CD4-positive, alpha-beta T cell treated with Interleukin-15 for 4 hours (primary cell): ENCODE results near the gene SFXN5.

ENCODE experiments used
- DNase-seq: peaks from one replicate; pipeline ENCODE4 v3.0.0-alpha.2; 2020; ENCODE audit warnings: low spot score

SFXN5 gene

DNA sequence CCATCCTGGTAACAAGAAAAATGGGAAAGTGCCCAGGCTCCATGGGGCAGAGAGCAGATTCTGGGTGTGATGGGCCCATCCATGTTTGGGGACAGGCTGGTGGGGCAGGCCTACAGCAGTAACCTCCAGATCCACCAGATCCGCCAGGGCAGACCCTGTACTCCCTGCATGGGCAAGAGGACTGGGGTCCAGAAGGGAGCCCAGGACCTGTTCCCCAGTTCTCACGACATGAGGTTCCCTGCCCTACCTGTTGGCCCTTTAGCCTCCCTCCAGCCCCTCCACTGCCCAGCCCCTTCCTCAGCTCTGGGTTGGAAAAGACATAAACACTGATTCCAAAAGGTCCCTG lies 115.5 kb downstream of the SFXN5 start:
- DNase-seq: no peak

DNA sequence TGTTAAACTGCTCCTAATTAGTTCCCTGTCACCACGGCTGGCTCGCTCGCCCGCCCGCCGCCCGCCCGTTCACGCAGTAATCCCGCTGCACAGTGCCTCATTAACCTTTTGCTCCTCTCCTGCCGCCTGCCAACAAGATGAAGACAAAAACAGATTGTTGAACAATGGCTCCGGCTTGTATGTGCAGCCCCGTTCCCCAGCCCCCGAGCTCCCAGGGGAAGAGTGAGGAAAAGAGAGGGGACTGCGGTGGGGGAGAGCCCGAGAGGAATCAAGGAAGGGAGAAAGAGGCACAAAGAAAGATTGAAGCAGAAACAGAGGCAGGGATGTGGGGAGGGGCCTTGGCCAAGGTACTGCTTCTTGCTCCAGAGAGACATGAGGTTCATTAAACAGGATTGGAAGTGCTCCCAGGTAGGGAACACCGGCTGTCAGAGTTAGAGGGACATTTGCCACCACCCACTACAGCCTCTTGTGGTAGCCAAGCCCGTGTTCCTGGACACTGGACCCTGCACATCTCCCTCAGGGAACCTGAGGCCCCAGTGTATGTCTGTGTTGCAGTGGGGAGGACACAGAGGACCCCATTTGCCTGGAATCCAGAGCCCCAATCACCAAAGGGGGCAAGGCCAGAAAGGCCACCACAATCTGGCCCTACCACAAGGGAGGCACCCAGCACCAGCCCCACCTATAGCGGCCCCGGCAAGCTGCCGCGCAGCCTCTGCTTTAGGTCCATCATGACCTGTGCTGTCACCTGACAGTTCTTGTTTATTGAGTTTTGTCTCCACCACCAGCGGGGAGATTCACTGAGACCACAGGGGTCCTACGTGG lies 116.1 kb downstream of the SFXN5 start:
- DNase-seq: no peak

DNA sequence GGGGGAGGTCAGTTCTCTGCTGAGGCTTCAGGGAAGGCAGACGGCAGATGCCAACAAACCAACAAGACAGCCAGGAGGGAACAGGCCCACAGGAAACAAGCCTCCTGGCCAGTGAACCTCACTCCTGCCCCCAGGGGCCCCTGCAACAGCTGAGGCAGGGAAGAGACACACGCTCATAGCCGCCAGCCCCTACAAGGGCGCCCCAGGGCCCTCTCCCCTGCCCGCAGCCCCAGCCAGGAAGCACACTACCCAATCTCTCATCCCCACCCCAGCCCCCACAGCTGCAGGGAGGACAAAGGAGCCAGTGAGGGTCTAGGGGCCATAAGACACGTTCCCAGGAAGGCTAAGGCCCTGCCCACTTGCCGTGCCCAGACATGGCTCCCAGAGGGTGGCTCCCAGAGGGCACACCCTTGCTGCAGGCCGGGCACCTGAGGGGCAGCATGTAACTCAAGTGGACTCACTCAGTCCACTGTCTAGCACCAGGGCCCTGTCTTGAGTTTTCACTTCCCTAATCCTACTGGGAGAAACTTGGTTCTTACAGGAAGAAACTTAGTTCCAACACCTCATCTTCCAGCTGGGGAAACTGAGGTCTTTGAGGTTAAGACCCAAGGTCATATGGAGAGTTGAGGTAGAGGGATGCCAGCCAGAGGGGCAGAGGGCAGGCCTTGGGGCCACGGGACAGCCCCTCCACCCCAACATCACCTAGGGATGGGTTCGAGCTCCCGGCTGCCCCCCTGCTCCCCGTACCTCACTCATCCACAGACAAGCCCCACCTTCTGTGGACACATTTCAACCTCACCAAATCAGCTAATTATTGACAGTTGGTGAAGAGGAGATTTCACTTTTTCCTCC lies 116.9 kb downstream of the SFXN5 start:
- no peak for DNase-seq

- DNase-seq: peak; percentile 31
Observed at GRCh38 chr2:72953976-72954375, 117.5 kb downstream of the SFXN5 start.

DNA sequence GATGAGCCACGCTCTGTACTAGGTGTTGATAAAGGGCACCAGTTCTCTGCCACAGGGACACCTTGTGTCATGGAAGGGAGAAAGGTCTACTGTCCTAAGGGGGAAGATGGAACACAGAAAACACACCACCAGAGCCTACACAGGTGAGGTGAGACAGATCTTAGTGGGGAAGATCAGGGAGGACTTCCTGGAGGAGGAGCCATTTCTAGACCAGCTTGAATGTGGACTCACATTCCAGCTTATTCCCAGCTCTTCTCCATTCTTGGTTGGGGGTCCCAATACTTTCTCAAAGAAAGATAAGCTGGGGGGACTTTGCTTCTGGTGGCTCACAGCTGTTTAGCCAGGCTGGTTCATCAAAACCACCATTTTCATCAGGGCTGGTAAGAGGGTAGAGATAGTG lies 118.0 kb downstream of the SFXN5 start:
- no peak for DNase-seq

GRCh38 chr2:72952961-72953360 lies 118.6 kb downstream of the SFXN5 start:
- DNase-seq: no peak

DNA sequence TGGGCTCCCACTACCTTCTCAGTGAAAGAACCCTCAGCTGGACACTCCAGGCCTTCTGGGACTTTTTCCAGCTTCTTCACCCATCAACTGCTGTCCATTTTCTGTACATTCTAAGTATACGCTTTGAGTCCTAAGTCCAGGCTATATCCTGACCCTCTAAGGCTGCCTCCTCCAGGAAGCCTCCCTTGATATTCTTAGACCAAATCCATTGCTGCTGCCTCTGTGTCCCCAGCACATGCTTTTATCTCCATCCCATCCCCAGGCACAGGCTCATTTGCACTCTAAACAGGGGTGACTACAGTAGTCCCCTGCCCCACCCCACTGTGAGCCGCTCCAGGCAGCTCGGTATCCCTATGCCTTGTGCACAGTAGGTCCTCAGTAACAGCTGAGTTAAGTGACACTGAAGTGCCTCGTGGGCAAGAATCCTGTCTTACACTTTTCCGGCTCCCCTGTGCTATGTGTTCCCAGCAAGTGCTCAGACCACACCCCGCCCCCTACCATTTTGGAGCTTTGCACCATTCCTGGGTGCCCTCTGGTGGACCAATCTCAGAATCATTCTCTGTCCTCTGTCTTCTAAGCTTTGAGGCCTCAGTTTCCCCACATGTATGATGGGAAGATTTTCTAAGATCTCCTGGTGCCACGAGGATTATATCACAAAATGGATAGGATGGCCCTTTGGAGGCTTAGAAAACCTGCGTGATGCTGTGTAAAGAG lies 119.2 kb downstream of the SFXN5 start:
- DNase-seq: no peak

GRCh38 chr2:72951303-72952095 lies 120.0 kb downstream of the SFXN5 start:
- no peak for DNase-seq

DNA sequence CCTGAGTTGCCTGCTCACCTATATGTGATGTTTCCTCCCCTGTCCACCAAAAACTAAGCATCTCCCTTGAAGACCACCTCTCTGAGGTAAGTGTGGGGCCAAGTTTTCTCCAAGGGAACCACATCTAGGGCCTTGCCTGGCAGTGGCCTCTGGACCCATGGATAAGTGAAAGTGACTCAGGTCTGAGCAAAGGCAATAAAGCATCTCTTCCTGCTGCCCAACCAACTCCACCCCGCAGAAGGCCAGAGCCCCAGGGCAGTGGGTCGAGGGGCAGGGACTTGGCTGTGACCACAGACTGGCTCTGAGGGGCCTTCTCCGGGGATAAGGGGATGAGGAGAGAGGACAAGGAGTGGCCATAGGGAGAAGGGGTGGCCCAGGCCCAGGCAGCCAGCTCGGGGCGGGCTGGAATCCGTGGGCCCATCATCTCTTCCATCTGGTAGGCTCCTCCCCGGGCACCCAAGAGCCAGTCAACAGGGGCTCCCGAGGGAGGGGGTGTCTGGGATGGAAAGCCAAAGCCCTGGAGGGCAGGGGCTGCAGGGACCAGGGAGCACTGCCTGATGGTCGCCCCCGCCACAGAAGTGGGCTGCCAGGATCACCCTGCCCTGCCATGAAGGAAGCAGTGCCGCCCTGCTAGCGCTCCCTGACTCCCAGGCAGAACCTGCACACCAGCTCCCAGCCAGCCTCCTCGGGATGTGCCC lies 120.8 kb downstream of the SFXN5 start:
- DNase-seq: no peak

- DNase-seq: no peak
Observed at GRCh38 chr2:72949642-72950041, 121.9 kb downstream of the SFXN5 start.

GRCh38 chr2:72949045-72949444 lies 122.5 kb downstream of the SFXN5 start:
- DNase-seq: no peak

GRCh38 chr2:72947952-72948830 lies 123.3 kb downstream of the SFXN5 start:
- no peak for DNase-seq

DNA sequence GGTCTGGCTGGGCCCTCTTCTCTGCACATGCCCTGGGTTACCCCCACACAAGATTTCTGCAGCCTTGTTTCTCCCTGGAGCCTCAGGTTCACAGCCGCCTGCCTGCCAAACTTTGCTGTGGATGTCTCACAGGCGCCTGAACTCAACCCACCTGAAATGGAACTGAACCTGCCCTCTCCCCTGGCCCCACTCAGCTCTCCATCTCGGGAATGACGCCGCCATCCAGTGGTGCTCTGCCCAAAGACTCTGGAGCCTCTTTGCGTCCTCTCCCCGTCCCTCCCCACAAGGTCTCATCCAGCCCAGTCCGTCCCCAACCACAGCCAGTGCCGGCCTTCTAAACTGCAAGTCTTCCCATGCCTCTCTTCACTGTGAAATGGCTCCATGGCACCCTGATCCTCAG lies 125.0 kb downstream of the SFXN5 start:
- DNase-seq: no peak

- no peak for DNase-seq
Observed at GRCh38 chr2:72945450-72946019, 126.0 kb downstream of the SFXN5 start.

GRCh38 chr2:72944804-72945449 lies 126.6 kb downstream of the SFXN5 start:
- DNase-seq: no peak

GRCh38 chr2:72943540-72944395 lies 127.7 kb downstream of the SFXN5 start:
- no peak for DNase-seq

- no peak for DNase-seq
Observed at GRCh38 chr2:72942881-72943418, 128.6 kb downstream of the SFXN5 start.

GRCh38 chr2:72942293-72942692 lies 129.2 kb downstream of the SFXN5 start:
- no peak for DNase-seq
